Ovary (tissue), 9 donors: ENCODE data around the gene PAK4. TPM values are rescaled to one million over a fixed set of nuclear protein-coding genes. Genes with fewer than 3 reads are reported as not detected.

Experiments used
- DNase-seq, 5 donors: peaks; one replicate each; pipeline ENCODE4 v3.0.0-alpha.2; 2019 to 2020
- H3K27ac ChIP-seq, 2 donors: fragments of 200-600 bp; one replicate each; pipeline versions ENCODE4 v1.5.1 to v1.8.0; 2019 to 2022
- H3K27me3 ChIP-seq: fragments of 200-600 bp; one replicate; pipeline ENCODE4 v1.8.0; 2022
- H3K36me3 ChIP-seq: fragments of 200-600 bp; sonication (generic); one replicate; pipeline ENCODE4 v1.5.1; 2019
- H3K4me1 ChIP-seq: one replicate; pipeline ENCODE4 v1.8.1; 2013; ENCODE audit warnings: mild to moderate bottlenecking, moderate library complexity; ENCODE audit not compliant: insufficient read depth
- H3K4me3 ChIP-seq: fragments of 200-600 bp; sonication (generic); one replicate; pipeline ENCODE4 v1.5.1; 2017
- H3K9me3 ChIP-seq, 2 donors: fragments of 200-600 bp in 1 of 2; sonication (generic) in 1 of 2; one replicate each; pipeline versions ENCODE4 v1.5.1 to v1.8.1; 2013 to 2019; ENCODE audit warnings: mild to moderate bottlenecking in 1 of 2, moderate library complexity in 1 of 2
- CTCF ChIP-seq, 3 donors: fragments of 450-650 bp in 2 of 3; fragments of 200-600 bp in 1 of 3; IDR thresholded peaks; one replicate each; pipeline versions ENCODE4 v1.5.1 to v1.8.0; 2016 to 2022; ENCODE audit warnings: antibody characterized with exemption in 3 of 3, mild to moderate bottlenecking in 1 of 3
- EP300 ChIP-seq: sonication (generic); formaldehyde crosslinking; IDR thresholded peaks from one replicate; pipeline ENCODE4 v1.6.1; 2017; ENCODE audit warnings: antibody characterized with exemption
- POLR2A ChIP-seq: fragments of 450-650 bp; IDR thresholded peaks from one replicate; pipeline ENCODE4 v1.6.1; 2017; ENCODE audit warnings: antibody characterized with exemption, mild to moderate bottlenecking, moderate library complexity
- WGBS, 3 donors: extraction: QIAGEN DNeasy Blood & Tissue Kit in 1 of 3; methylation state at CpG; one replicate each; pipeline versions ENCODE4 v1.1.5 to v1.1.7; 2013 to 2017; 5-methylcytosine and 5-hydroxymethylcytosine counted together
- intact Hi-C, 4 donors: fragments of 100-400 bp; cut with DNase I; formaldehyde crosslinking; loops; one replicate each; pipeline versions ENCODE4 v1.11.0 to v1.15.1; 2022 to 2023
- polyA plus RNA-seq, 2 donors: library from polyadenylated mRNA; stranded (reverse); fragments of 200-250 nt in 1 of 2; fragments of 350-450 nt in 1 of 2; fragmentation: Illumina TruSeq in 1 of 2; extraction: RNeasy Lipid Tissue Mini Kit (QIAGEN cat#74804) in 1 of 2; gene quantifications; one replicate each; pipeline ENCODE4 v1.2.3, GENCODE V29; 2013 to 2014
- total RNA-seq, 7 donors: library from RNA; depleted of rRNA in 2 of 7; stranded (reverse); fragments of >200 nt in 2 of 7; fragmentation: NEBNext Ultra II Directional in 3 of 7; extraction: Animal tissue kit (Norgen Biotek cat#: 25700) in 3 of 7; gene quantifications; one replicate each; pipeline versions ENCODE4 v1.1.0 to v1.2.4, GENCODE V29; 2016 to 2023
- donor health status: DM: no; HTN: no; CAD: no; lungs with moderate emphysema.
- donor health status: DM: no; HTN: no; CAD: no.
- donor health status: Bipolar disorder and iron deficiency.
- donor health status: DM: yes; HTN: yes; CAD: no.
- donor health status: DM: no; HTN: no; CAD: no.
- donor health status: DM: yes; HTN: yes; CAD: no.

Gene PAK4
- total and polyA plus RNA-seq, 9 donors, result 10.4 to 62.2 (median 35.4) TPM

GRCh38 chr19:39131255-39131755 is 5.7 kb downstream of the PAK4 start:
- WGBS, 3 donors, result 35 to 51% (median 49%) methylated on average over 17 to 18 of the region's 18 CpGs
- H3K4me1 ChIP-seq, result peaks cover 32% of the 10 kb centered on the region
- peak overlapping the region; percentile 51 to 63 for H3K27ac ChIP-seq
- TF ChIP-seq POLR2A, result no peak
- TF ChIP-seq EP300, result no peak
- TF ChIP-seq CTCF (IDR thresholded peaks at IDR 0.05), result no peak
- no peaks in the 10 kb centered on the region for H3K36me3 ChIP-seq
- H3K4me3 ChIP-seq, result no peak overlapping the region
- no peaks in the 10 kb centered on the region for H3K27me3 ChIP-seq
- peak in 3 of 5 donors; percentile 46 to 59 (median 48) for DNase-seq
- intact Hi-C loops, result loop anchor here in 1 of 4 donors (10.0 kb wide), 1 partner anchor 403 kb away; the partner anchor contains the start of gene EID2B
- H3K9me3 ChIP-seq, result no peaks in the 10 kb centered on the region

- no peak overlapping the region for H3K4me3 ChIP-seq
- H3K27me3 ChIP-seq, result no peaks in the 10 kb centered on the region
- H3K9me3 ChIP-seq, result no peaks in the 10 kb centered on the region
- no peak for DNase-seq
- H3K4me1 ChIP-seq, result peaks cover 36% of the 10 kb centered on the region
- intact Hi-C loops, result loop anchor here in 1 of 4 donors (10.0 kb wide), 1 partner anchor 402 kb away; the partner anchor contains the start of gene EID2B
- WGBS, 3 donors, result 47 to 64% (median 61%) methylated on average over 20 of the region's 20 CpGs
- no peak for TF ChIP-seq CTCF (IDR thresholded peaks at IDR 0.05)
- H3K36me3 ChIP-seq, result no peaks in the 10 kb centered on the region
- H3K27ac ChIP-seq, result peak overlapping the region in 1 of 2 donors; percentile 63
Observed at GRCh38 chr19:39132344-39132969, 6.9 kb downstream of the PAK4 start.

GRCh38 chr19:39133431-39134270 is 8.1 kb downstream of the PAK4 start:
- no peaks in the 10 kb centered on the region for H3K9me3 ChIP-seq
- peaks cover 35% of the 10 kb centered on the region for H3K4me1 ChIP-seq
- no peaks in the 10 kb centered on the region for H3K36me3 ChIP-seq
- H3K27ac ChIP-seq, result peak overlapping the region; percentile 41 to 63
- H3K4me3 ChIP-seq, result no peak overlapping the region
- DNase-seq, result peak; percentile 60 to 79 (median 64)
- TF ChIP-seq EP300 (no peak), CTCF (IDR thresholded peaks at IDR 0.05) (no peak), POLR2A (no peak)
- WGBS, 3 donors, result 13 to 26% (median 19%) methylated on average over 22 to 23 of the region's 23 CpGs
- intact Hi-C loops, result loop anchor here in 1 of 4 donors (10.0 kb wide), 1 partner anchor 401 kb away; the partner anchor contains the start of gene EID2B
- H3K27me3 ChIP-seq, result no peaks in the 10 kb centered on the region

GRCh38 chr19:39135701-39136100 is 10.1 kb downstream of the PAK4 start:
- no peak for DNase-seq
- TF ChIP-seq EP300 (no peak), POLR2A (no peak), CTCF (IDR thresholded peaks at IDR 0.05) (no peak)
- Histone ChIP-seq H3K27ac (no peak overlapping the region), H3K4me1 (peaks cover 46% of the 10 kb centered on the region), H3K4me3 (no peak overlapping the region), H3K9me3 (no peaks in the 10 kb centered on the region), H3K36me3 (no peaks in the 10 kb centered on the region), H3K27me3 (no peaks in the 10 kb centered on the region)
- 80 to 92% (median 84%) methylated on average over 13 of the region's 13 CpGs for WGBS, 3 donors
- intact Hi-C loops, result loop anchor here in 1 of 4 donors (10.0 kb wide), 1 partner anchor 399 kb away; the partner anchor contains the start of gene EID2B
